ENCODE results near the gene PLA2G4B.

DNA sequence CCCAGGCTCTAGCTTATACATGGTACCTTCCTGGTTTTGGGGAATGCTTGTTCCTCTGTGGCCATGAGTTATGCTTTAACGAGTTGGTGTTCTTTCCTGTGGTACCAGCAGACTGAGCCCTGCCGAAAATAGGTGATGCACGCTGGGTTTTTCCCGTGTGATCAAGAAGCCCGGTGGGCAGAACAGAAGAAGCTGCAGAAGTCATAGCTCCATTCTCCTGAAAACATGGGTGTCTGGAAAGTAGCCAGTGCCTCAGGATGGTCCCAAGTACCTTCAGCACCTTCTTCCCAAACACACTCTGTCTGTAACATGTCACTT, 39.2 kb upstream of the PLA2G4B start:
- TF ChIP-seq, protein P1, sequence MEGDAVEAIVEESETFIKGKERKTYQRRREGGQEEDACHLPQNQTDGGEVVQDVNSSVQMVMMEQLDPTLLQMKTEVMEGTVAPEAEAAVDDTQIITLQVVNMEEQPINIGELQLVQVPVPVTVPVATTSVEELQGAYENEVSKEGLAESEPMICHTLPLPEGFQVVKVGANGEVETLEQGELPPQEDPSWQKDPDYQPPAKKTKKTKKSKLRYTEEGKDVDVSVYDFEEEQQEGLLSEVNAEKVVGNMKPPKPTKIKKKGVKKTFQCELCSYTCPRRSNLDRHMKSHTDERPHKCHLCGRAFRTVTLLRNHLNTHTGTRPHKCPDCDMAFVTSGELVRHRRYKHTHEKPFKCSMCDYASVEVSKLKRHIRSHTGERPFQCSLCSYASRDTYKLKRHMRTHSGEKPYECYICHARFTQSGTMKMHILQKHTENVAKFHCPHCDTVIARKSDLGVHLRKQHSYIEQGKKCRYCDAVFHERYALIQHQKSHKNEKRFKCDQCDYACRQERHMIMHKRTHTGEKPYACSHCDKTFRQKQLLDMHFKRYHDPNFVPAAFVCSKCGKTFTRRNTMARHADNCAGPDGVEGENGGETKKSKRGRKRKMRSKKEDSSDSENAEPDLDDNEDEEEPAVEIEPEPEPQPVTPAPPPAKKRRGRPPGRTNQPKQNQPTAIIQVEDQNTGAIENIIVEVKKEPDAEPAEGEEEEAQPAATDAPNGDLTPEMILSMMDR (IDR thresholded peaks at IDR 0.05 in 4 of 5, conservative IDR thresholded peaks at IDR 0.05 in 1 of 5): no peak
- no peak for TF ChIP-seq POLR2A (IDR thresholded peaks at IDR 0.05)
